Natural killer cell (primary cell): ENCODE data around the gene LRRC43. TPM values are rescaled to one million over a fixed set of nuclear protein-coding genes. Genes with fewer than 3 reads are reported as not detected.

Source experiments
- ATAC-seq, 3 donors: fragments of 150-1000 bp in 2 of 3; fragments of 200-7000 bp in 1 of 3; cut with Tn5 transposase; 1 replicate in 1 of 3; 2 replicates in 2 of 3; pipeline ENCODE4 v1.10.0; 2021; ENCODE audit warnings: mild to moderate bottlenecking in 2 of 3, moderate library complexity in 2 of 3
- DNase-seq, 2 donors: peaks; one replicate each; pipeline versions ENCODE4 v3.0.0 to v3.0.0-alpha.2; 2013 to 2021; ENCODE audit warnings: mixed read lengths in 1 of 2
- H3K27ac ChIP-seq: one replicate; pipeline ENCODE4 v1.5.1; 2013; ENCODE audit warnings: mild to moderate bottlenecking, low read length
- H3K27me3 ChIP-seq: one replicate; pipeline ENCODE4 v1.6.1; 2013; ENCODE audit warnings: low read length; ENCODE audit not compliant: control insufficient read depth, insufficient read depth
- H3K36me3 ChIP-seq: one replicate; pipeline ENCODE4 v1.6.1; 2013; ENCODE audit warnings: low read length; ENCODE audit not compliant: control insufficient read depth, insufficient read depth
- H3K4me1 ChIP-seq: one replicate; pipeline ENCODE4 v1.6.1; 2013; ENCODE audit warnings: low read length; ENCODE audit not compliant: control insufficient read depth, insufficient read depth
- H3K4me3 ChIP-seq: one replicate; pipeline ENCODE4 v1.5.1; 2013; ENCODE audit warnings: low read length
- H3K9me3 ChIP-seq: one replicate; pipeline ENCODE4 v1.6.1; 2013; ENCODE audit warnings: low read length; ENCODE audit not compliant: control insufficient read depth, insufficient read depth
- H3K27ac Mint-ChIP-seq, 2 donors: one replicate each; pipeline ENCODE4 v1.8.0; 2022; ENCODE audit warnings: mild to moderate bottlenecking in 2 of 2, mixed read lengths in 2 of 2, moderate library complexity in 1 of 2
- H3K27me3 Mint-ChIP-seq, 2 donors: one replicate each; pipeline ENCODE4 v1.8.0; 2022; ENCODE audit warnings: low read depth in 2 of 2, mixed read lengths in 2 of 2
- H3K36me3 Mint-ChIP-seq: one replicate; pipeline ENCODE4 v1.8.0; 2022; ENCODE audit warnings: mixed read lengths
- H3K4me1 Mint-ChIP-seq, 2 donors: one replicate each; pipeline ENCODE4 v1.8.0; 2022; ENCODE audit warnings: mixed read lengths in 2 of 2
- H3K4me3 Mint-ChIP-seq: one replicate; pipeline ENCODE4 v1.8.0; 2022; ENCODE audit warnings: mild to moderate bottlenecking, moderate library complexity, mixed read lengths
- H3K9me3 Mint-ChIP-seq, 2 donors: one replicate each; pipeline ENCODE4 v1.8.0; 2022; ENCODE audit warnings: mixed read lengths in 2 of 2
- CTCF ChIP-seq: fragments of 200-600 bp; IDR thresholded peaks from one replicate; pipeline ENCODE4 v1.8.0; 2022; ENCODE audit warnings: antibody characterized with exemption
- WGBS: methylation state at CpG from one replicate; pipeline ENCODE4 v1.1.7; 2013; ENCODE audit warnings: missing lambda C conversion rate; ENCODE audit not compliant: insufficient coverage; 5-methylcytosine and 5-hydroxymethylcytosine counted together
- intact Hi-C: fragments of 100-400 bp; cut with micrococcal nuclease; formaldehyde crosslinking; loops from one replicate; pipeline ENCODE4 v1.14.2; 2022
- total RNA-seq, 4 donors: library from RNA; stranded (reverse); fragments of 120-200 nt in 1 of 4; gene quantifications; one replicate each; pipeline versions ENCODE4 v1.2.3 to v1.2.4, GENCODE V29; 2013 to 2022

Gene LRRC43
- total RNA-seq, 3 donors from 2014 or later (not counting 1 experiment from before 2014, with no cell fraction given), result 5.0 to 18.5 (median 8.5) TPM

DNA sequence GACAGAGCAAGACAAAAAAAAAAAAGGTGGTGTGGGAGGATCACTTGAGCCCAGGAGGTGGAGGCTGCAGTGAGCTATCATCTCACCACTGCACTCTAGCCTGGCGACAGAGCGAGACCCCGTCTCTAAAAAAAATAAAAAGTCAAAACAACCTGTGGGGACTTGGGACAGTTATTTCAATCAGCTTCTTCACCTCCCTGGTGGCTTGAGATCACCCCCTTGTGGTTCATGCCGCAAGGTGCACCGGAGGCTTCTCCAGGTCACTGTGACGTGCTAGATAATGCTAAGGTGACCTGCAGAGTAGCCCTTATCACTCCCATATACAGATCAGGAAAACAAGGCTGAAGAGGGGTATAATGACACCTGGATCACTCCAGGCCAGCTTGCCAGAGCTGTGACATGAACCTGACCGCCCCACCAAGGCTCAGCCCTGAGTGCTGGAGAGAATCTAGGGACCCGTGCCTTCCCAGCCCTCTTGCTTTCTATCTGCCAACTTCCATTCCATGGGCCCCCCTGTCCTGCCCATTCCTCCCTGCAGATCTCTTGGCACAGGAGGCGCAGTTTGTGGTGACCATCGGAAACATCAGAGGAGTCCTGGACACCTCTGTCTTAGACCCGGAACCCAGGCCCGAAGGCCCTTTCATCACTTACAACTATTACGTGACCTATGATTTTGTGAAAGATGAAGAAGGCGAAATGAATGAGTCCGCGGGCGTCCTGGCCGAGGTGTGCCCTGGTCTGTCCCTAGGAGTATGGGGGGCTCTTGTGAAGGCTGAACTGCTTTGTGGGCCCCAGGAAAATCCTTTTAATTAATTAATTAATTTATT, 8.1 kb downstream of the LRRC43 start:
- no peaks in the 10 kb centered on the region for H3K27me3 ChIP-seq
- intact Hi-C loops, result loop anchor here (1.0 kb wide), 2 partner anchors 60 to 137 kb away; no protein-coding TSS in a partner anchor
- peaks cover 5 to 8% of the 10 kb centered on the region in 2 donors for H3K4me1 Mint-ChIP-seq
- H3K9me3 ChIP-seq, result no peaks in the 10 kb centered on the region
- no peaks in the 10 kb centered on the region for H3K9me3 Mint-ChIP-seq
- TF ChIP-seq CTCF, result peak; percentile 77
- H3K27me3 Mint-ChIP-seq, result no peaks in the 10 kb centered on the region
- H3K4me3 ChIP-seq, result no peak overlapping the region
- no peaks in the 10 kb centered on the region for H3K36me3 ChIP-seq
- peaks cover 3% of the 10 kb centered on the region for H3K4me1 ChIP-seq
- H3K4me3 Mint-ChIP-seq, result no peak overlapping the region
- no peaks in the 10 kb centered on the region for H3K36me3 Mint-ChIP-seq
- no peak overlapping the region for H3K27ac Mint-ChIP-seq
- ATAC-seq, result peak; percentile 90 to 99 (median 95)
- DNase-seq, result peak; percentile 68 to 79
- 66% methylated on average over 16 of the region's 18 CpGs for WGBS
- no peak overlapping the region for H3K27ac ChIP-seq

GRCh38 chr12:122192441-122192840, 9.5 kb downstream of the LRRC43 start:
- Histone ChIP-seq H3K4me1 (peaks cover 3% of the 10 kb centered on the region), H3K27me3 (no peaks in the 10 kb centered on the region), H3K4me3 (no peak overlapping the region), H3K9me3 (no peaks in the 10 kb centered on the region), H3K36me3 (no peaks in the 10 kb centered on the region), H3K27ac (no peak overlapping the region)
- intact Hi-C loops, result no loop called here
- no peaks in the 10 kb centered on the region for H3K36me3 Mint-ChIP-seq
- no peak for ATAC-seq
- no peaks in the 10 kb centered on the region for H3K9me3 Mint-ChIP-seq
- H3K4me3 Mint-ChIP-seq, result no peak overlapping the region
- no peak overlapping the region for H3K27ac Mint-ChIP-seq
- no peak for TF ChIP-seq CTCF
- H3K4me1 Mint-ChIP-seq, result peaks cover 8 to 11% of the 10 kb centered on the region in 2 donors
- DNase-seq, result no peak
- no peaks in the 10 kb centered on the region for H3K27me3 Mint-ChIP-seq
- WGBS, result 90% methylated on average over 11 of the region's 11 CpGs

- H3K4me1 ChIP-seq, result peaks cover 3% of the 10 kb centered on the region
- no peak overlapping the region for H3K27ac Mint-ChIP-seq
- peaks cover 11 to 14% of the 10 kb centered on the region in 2 donors for H3K4me1 Mint-ChIP-seq
- no peaks in the 10 kb centered on the region for H3K27me3 ChIP-seq
- H3K27me3 Mint-ChIP-seq, result no peaks in the 10 kb centered on the region
- H3K4me3 ChIP-seq, result no peak overlapping the region
- no peaks in the 10 kb centered on the region for H3K9me3 ChIP-seq
- no peaks in the 10 kb centered on the region for H3K36me3 Mint-ChIP-seq
- no peak for TF ChIP-seq CTCF
- H3K4me3 Mint-ChIP-seq, result no peak overlapping the region
- H3K36me3 ChIP-seq, result no peaks in the 10 kb centered on the region
- intact Hi-C loops, result no loop called here
- DNase-seq (no peak), ATAC-seq (no peak)
- H3K27ac ChIP-seq, result no peak overlapping the region
- no peaks in the 10 kb centered on the region for H3K9me3 Mint-ChIP-seq
- 80% methylated on average over 1 of the region's 1 CpG for WGBS
These were observed 11.9 kb downstream of the LRRC43 start for GRCh38 chr12:122194804-122195203.
